ENCODE results near the gene POLD2.

DNA sequence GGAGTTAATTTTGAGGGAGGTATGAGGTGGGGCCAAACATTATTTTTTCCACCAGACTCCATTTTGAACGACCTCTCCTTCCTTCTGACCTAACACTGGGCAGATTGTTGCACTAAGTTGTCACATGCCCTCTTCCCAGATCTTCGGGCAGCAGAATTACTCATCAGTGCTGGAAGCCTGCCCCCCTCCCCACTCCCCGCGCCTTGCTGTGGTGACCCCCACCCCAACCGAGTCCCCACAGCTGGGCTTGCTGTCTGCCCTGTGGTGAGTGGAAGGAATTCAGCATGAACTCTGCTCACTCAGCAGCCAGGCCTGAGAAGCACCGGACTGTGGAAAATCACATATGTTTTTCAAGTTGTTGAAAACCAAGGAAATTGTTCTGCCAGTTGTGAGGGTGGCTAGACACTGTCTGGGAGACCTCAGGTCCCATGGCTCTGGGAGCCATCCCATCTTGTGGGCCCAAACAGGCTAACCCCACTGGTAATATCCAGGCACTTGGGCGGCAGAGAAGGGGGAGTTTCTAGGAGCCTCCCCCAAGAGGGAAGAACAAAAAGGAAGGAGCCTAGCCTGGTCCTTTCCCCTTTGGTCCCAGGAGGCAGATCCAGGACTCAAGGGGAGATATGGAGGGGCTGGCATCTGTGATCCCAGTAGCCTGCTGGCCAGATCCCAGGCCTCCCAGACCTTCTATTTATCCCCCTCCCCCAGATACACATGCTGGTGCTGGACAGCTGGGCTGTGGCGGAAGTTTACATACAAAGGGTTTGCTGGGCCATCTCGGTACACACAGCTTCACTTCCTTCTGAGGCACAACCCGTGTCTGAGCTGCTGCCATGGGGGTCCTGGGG, 22.7 kb downstream of the POLD2 start:
- no peak for TF ChIP-seq SP4 (IDR thresholded peaks at IDR 0.05; ENCODE audit: low read length)
- no peak for TF ChIP-seq USF2 (IDR thresholded peaks at IDR 0.05; ENCODE audit: low read length)
- TF ChIP-seq, protein P1, sequence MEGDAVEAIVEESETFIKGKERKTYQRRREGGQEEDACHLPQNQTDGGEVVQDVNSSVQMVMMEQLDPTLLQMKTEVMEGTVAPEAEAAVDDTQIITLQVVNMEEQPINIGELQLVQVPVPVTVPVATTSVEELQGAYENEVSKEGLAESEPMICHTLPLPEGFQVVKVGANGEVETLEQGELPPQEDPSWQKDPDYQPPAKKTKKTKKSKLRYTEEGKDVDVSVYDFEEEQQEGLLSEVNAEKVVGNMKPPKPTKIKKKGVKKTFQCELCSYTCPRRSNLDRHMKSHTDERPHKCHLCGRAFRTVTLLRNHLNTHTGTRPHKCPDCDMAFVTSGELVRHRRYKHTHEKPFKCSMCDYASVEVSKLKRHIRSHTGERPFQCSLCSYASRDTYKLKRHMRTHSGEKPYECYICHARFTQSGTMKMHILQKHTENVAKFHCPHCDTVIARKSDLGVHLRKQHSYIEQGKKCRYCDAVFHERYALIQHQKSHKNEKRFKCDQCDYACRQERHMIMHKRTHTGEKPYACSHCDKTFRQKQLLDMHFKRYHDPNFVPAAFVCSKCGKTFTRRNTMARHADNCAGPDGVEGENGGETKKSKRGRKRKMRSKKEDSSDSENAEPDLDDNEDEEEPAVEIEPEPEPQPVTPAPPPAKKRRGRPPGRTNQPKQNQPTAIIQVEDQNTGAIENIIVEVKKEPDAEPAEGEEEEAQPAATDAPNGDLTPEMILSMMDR (IDR thresholded peaks at IDR 0.05; ENCODE audit: control extremely low read depth in 1 of 3, insufficient read depth in 1 of 3, low read depth in 1 of 3, low read length in 3 of 3) = no peak
- no peak for TF ChIP-seq SIN3A (conservative IDR thresholded peaks at IDR 0.05 in 1 of 2, IDR thresholded peaks at IDR 0.05 in 1 of 2; ENCODE audit: low read depth in 1 of 2, low read length in 2 of 2)

Data from H1 (cell line).